ENCODE measurements around the gene PHKB. TPM values are rescaled to one million over a fixed set of nuclear protein-coding genes. Genes with fewer than 3 reads are reported as not detected.

The PHKB gene
- total RNA-seq, 1 experiment from 2014 or later, result 38.8 TPM

DNA sequence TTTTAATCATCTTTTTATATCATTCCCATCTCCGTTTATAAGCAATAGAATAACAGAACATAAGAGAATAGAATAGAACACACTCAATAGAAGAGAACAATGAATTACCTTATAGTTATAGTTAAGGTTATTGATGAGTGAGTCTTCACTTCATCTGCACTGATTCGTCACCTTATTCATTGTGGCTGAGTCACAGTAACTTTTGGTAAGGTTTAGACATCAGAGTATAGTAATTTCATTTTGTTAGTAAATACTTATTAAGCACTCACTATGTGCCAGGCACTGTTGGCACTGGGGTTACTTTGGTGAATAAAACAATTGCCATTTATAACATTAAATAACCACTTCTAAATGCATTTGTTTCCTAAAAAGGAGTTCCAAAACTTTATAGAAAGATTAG lies 22.5 kb downstream of the PHKB start:
- no peak for DNase-seq
- peaks cover 3 to 5% of the 10 kb centered on the region in 2 experiments; a peak in 2 of 5 replicates for H3K9me3 Mint-ChIP-seq

More for the DNA sequence above, 22.5 kb downstream of the PHKB start:
- Histone ChIP-seq H4K8ac (replicated peaks; ENCODE audit: insufficient read length, low read depth, low read length) (no peak overlapping the region), H3K4me2 (ENCODE audit: insufficient read depth, insufficient read length, low read length) (no peak overlapping the region), H3K56ac (ENCODE audit: insufficient read length, low read depth, low read length) (no peak overlapping the region), H3K4ac (ENCODE audit: low read depth, low read length) (no peak overlapping the region), H3K27me3 (ENCODE audit: insufficient read depth, low read length) (no peaks in the 10 kb centered on the region), H3K18ac (ENCODE audit: insufficient read length, low read depth, low read length) (no peak overlapping the region), H2BK20ac (ENCODE audit: low read depth, low read length, poor library complexity, severe bottlenecking) (no peak overlapping the region), H4K91ac (ENCODE audit: insufficient read length, low read depth, low read length) (no peak overlapping the region), H4K20me1 (ENCODE audit: control insufficient read depth, insufficient read depth, insufficient read length) (no peaks in the 10 kb centered on the region), H3K23ac (ENCODE audit: insufficient read length, low read depth, low read length) (no peak overlapping the region), H3K23me2 (ENCODE audit: insufficient read length, low read depth, low read length, poor library complexity, severe bottlenecking) (no peaks in the 10 kb centered on the region), H2AK5ac (ENCODE audit: insufficient read length, low read length) (no peak overlapping the region), H2BK12ac (ENCODE audit: insufficient read length, low read depth, low read length) (no peak overlapping the region), H3K79me1 (ENCODE audit: insufficient read depth, low read depth, low read length, poor library complexity, severe bottlenecking) (peaks cover 2% of the 10 kb centered on the region), H2AFZ (ENCODE audit: low read length) (no peak overlapping the region), H2BK5ac (ENCODE audit: insufficient read length, low read length) (no peak overlapping the region), H3K27ac (ENCODE audit: insufficient read length, low read depth, low read length) (no peak overlapping the region), H3K9me3 (ENCODE audit: control insufficient read depth, low read depth, low read length) (no peaks in the 10 kb centered on the region), H2BK15ac (ENCODE audit: low read depth, low read length) (no peak overlapping the region), H4K5ac (ENCODE audit: insufficient read length, low read depth, low read length) (no peak overlapping the region), H3K14ac (ENCODE audit: insufficient read depth, low read length) (no peak overlapping the region), H2BK120ac (ENCODE audit: low read depth, low read length, poor library complexity, severe bottlenecking) (no peak overlapping the region), H3K4me1 (ENCODE audit: insufficient read depth, low read length) (no peaks in the 10 kb centered on the region), H3K9ac (ENCODE audit: extremely low read depth, insufficient read length, low read length) (no peak overlapping the region), H3T11ph (ENCODE audit: low read length) (no peak overlapping the region), H3K79me2 (ENCODE audit: insufficient read depth, low read length) (no peaks in the 10 kb centered on the region)
- TF ChIP-seq, protein P1, sequence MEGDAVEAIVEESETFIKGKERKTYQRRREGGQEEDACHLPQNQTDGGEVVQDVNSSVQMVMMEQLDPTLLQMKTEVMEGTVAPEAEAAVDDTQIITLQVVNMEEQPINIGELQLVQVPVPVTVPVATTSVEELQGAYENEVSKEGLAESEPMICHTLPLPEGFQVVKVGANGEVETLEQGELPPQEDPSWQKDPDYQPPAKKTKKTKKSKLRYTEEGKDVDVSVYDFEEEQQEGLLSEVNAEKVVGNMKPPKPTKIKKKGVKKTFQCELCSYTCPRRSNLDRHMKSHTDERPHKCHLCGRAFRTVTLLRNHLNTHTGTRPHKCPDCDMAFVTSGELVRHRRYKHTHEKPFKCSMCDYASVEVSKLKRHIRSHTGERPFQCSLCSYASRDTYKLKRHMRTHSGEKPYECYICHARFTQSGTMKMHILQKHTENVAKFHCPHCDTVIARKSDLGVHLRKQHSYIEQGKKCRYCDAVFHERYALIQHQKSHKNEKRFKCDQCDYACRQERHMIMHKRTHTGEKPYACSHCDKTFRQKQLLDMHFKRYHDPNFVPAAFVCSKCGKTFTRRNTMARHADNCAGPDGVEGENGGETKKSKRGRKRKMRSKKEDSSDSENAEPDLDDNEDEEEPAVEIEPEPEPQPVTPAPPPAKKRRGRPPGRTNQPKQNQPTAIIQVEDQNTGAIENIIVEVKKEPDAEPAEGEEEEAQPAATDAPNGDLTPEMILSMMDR (conservative IDR thresholded peaks at IDR 0.05), result no peak
- no peak overlapping the region for H3K4me3 Mint-ChIP-seq
- H3K27ac Mint-ChIP-seq, result no peak overlapping the region
- whole genome bisulfite sequencing (ENCODE audit: extremely low coverage, insufficient read length, low lambda C conversion rate), result no CpG with 5 or more reads among the region's 2 CpGs
- H3K4me1 Mint-ChIP-seq, result peaks cover 0 to 7% of the 10 kb centered on the region in 2 experiments; a peak in 2 of 4 replicates
- H3K36me3 Mint-ChIP-seq (ENCODE audit: insufficient read depth in 1 of 3, low read depth in 3 of 3), result peaks cover 9 to 13% (median 10%) of the 10 kb centered on the region in 3 experiments; a peak in 5 of 7 replicates
- H3K27me3 Mint-ChIP-seq (ENCODE audit: low read depth), result no peaks in the 10 kb centered on the region
